WTC11 (cell line): Measurements from ENCODE around the gene GLIPR2. TPM values are rescaled to one million over a fixed set of nuclear protein-coding genes. Genes with fewer than 3 reads are reported as not detected.

ENCODE experiments used
- ATAC-seq: fragments of 200-7000 bp; cut with Tn5 transposase; 2 replicates; pipeline ENCODE4 v1.10.0; 2021; ENCODE audit warnings: mild to moderate bottlenecking, moderate library complexity
- CTCF ChIA-PET: fragments of 300-600 bp; sonication (Branson Sonifier 250); formaldehyde crosslinking; loops from one replicate; lab custom pipeline; 2021; ENCODE audit warnings: antibody characterized with exemption; lab: Charles Lee
- POLR2A ChIA-PET: fragments of 350-600 bp; sonication (Branson Sonifier 250); formaldehyde crosslinking; loops from one replicate; lab custom pipeline; 2021; ENCODE audit warnings: antibody characterized with exemption; lab: Charles Lee
- DNase-seq: peaks from one replicate; pipeline ENCODE4 v3.0.0; 2021; ENCODE audit warnings: low spot score
- H3K27ac Mint-ChIP-seq: 2 replicates; pipeline ENCODE4 v1.8.0; 2021; ENCODE audit warnings: mixed read lengths
- H3K27me3 Mint-ChIP-seq: 2 replicates; pipeline ENCODE4 v1.8.0; 2021; ENCODE audit warnings: low read depth, mild to moderate bottlenecking, moderate library complexity, mixed read lengths
- H3K36me3 Mint-ChIP-seq: 2 replicates; pipeline ENCODE4 v1.8.0; 2021; ENCODE audit warnings: mixed read lengths
- H3K4me1 Mint-ChIP-seq: 2 replicates; pipeline ENCODE4 v1.8.0; 2022; ENCODE audit warnings: mixed read lengths
- H3K4me3 Mint-ChIP-seq: 2 replicates; pipeline ENCODE4 v1.8.0; 2021; ENCODE audit warnings: mild to moderate bottlenecking, moderate library complexity, mixed read lengths
- H3K9me3 Mint-ChIP-seq: 2 replicates; pipeline ENCODE4 v1.8.0; 2021; ENCODE audit warnings: mixed read lengths
- CREM ChIP-seq: sonication (generic); formaldehyde crosslinking; IDR thresholded peaks from 2 replicates; pipeline ENCODE4 v1.8.1; 2022; ENCODE audit warnings: mild to moderate bottlenecking, missing genetic modification reagents, moderate library complexity
- EMX1 ChIP-seq: fragments of 250-450 bp; sonication (Bioruptor Pico); IDR thresholded peaks from 2 replicates; pipeline ENCODE4 v1.8.0; 2021; ENCODE audit warnings: mild to moderate bottlenecking
- JAZF1 ChIP-seq: fragments of 250-450 bp; sonication (Bioruptor Pico); IDR thresholded peaks from 2 replicates; pipeline ENCODE4 v1.9.0; 2021; ENCODE audit warnings: moderate library complexity, mild to moderate bottlenecking, inconsistent platforms
- MLX ChIP-seq: sonication (generic); formaldehyde crosslinking; IDR thresholded peaks from 2 replicates; pipeline ENCODE4 v1.8.1; 2023; ENCODE audit warnings: mild to moderate bottlenecking, missing genetic modification reagents, moderate library complexity
- SMAD3 ChIP-seq: sonication (generic); formaldehyde crosslinking; IDR thresholded peaks from 2 replicates; pipeline ENCODE4 v1.8.0; 2022; ENCODE audit warnings: missing genetic modification reagents, mild to moderate bottlenecking, borderline replicate concordance
- TEAD4 ChIP-seq: sonication (generic); formaldehyde crosslinking; IDR thresholded peaks from 2 replicates; pipeline ENCODE4 v1.8.0; 2022; ENCODE audit warnings: mild to moderate bottlenecking, missing genetic modification reagents
- ZBTB21 ChIP-seq: sonication (generic); formaldehyde crosslinking; IDR thresholded peaks from 2 replicates; pipeline ENCODE4 v1.8.1; 2023; ENCODE audit warnings: mild to moderate bottlenecking, missing genetic modification reagents, borderline replicate concordance
- ZBTB43 ChIP-seq: sonication (generic); formaldehyde crosslinking; IDR thresholded peaks from 2 replicates; pipeline ENCODE4 v1.8.1; 2023; ENCODE audit warnings: mild to moderate bottlenecking, missing genetic modification reagents
- ZNF121 ChIP-seq: sonication (generic); formaldehyde crosslinking; IDR thresholded peaks from 2 replicates; pipeline ENCODE4 v1.8.0; 2023; ENCODE audit warnings: missing genetic modification reagents
- ZNF396 ChIP-seq: fragments of 250-450 bp; sonication (Bioruptor Pico); IDR thresholded peaks from 2 replicates; pipeline ENCODE4 v1.8.0; 2021; ENCODE audit warnings: mild to moderate bottlenecking, moderate library complexity, borderline replicate concordance
- total RNA-seq: library from RNA; stranded (reverse); gene quantifications from 3 replicates; pipeline ENCODE4 v1.2.3, GENCODE V29; 2021
- TF ChIP-seq, protein P1 (sequence below): fragments of 250-450 bp; sonication (Bioruptor Pico); conservative IDR thresholded peaks from 2 replicates; pipeline ENCODE4 v1.9.0; 2021; ENCODE audit warnings: mild to moderate bottlenecking
- TF ChIP-seq, protein P2 (sequence below): sonication (generic); formaldehyde crosslinking; IDR thresholded peaks from 2 replicates; pipeline ENCODE4 v1.8.1; 2023; ENCODE audit warnings: mild to moderate bottlenecking, missing genetic modification reagents
- TF ChIP-seq, protein P3 (sequence below): sonication (generic); formaldehyde crosslinking; IDR thresholded peaks from 2 replicates; pipeline ENCODE4 v1.8.0; 2023; ENCODE audit warnings: missing genetic modification reagents
- TF ChIP-seq, protein P4 (sequence below): fragments of 250-450 bp; sonication (Bioruptor Pico); IDR thresholded peaks from 2 replicates; pipeline ENCODE4 v1.9.0; 2021; ENCODE audit warnings: mild to moderate bottlenecking

The GLIPR2 gene
- total RNA-seq, 1 experiment from 2014 or later: 3.7 TPM

DNA sequence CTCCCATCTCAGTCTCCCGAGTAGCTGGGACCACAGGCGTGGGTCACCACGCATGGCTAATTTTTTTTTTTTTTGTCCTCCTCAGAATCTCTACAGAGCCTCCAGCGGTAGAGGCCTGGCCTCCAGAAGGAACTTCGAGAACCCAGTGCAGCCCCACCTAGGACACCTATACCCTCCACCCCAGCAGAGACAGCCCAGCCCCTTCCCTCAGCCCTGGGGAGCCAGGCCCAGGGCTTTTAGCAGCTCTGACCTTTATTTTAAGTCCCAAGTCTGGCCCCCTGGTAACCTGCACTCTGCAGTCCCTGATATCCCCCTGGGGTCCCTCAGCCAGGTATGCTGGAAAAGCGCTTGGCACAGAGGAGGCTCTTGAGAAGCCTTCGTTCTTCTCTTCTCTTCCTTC is 5.2 kb downstream of the GLIPR2 start (continued):
- TF ChIP-seq, protein P1, sequence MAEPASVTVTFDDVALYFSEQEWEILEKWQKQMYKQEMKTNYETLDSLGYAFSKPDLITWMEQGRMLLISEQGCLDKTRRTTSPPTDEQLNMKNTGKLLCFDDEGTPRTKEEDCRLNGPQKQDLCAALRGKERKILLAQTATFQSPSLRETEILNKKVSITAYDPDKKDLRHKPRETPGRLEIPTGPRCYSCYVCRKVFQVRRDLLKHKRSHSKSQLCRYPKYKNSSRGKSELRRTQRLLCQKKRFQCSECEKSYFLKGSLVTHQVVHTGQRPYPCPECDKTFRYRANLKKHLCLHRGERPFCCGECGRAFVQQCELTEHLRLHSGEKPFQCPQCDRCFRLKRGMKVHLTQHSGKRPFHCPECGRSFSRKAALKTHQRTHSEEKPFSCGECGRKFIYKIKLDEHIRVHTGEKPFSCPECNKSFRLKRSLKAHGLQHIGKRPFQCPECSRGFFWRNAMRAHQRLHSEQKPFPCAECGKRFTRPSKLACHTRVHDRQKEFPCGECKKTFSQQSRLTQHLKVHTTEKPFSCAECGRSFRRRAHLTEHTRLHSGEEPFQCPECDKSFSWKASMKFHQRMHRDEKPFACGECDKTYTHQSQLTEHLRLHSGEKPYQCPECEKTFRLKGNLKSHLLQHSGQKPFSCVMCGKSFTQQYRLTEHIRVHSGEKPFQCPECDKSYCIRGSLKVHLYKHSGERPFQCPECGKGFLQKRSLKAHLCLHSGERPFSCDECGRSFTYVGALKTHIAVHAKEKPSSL (CRISPR knock-in tag): no peak
- TF ChIP-seq SMAD3: no peak

- H3K36me3 Mint-ChIP-seq: peaks cover 13% of the 10 kb centered on the region
- ATAC-seq: no peak
- peaks cover 51% of the 10 kb centered on the region for H3K27me3 Mint-ChIP-seq
- peaks cover 18% of the 10 kb centered on the region for H3K9me3 Mint-ChIP-seq
- H3K27ac Mint-ChIP-seq: no peak overlapping the region
- no peak for DNase-seq
- CTCF ChIA-PET: interaction anchor here (0.6 to 2.4 kb wide), 3 partner anchors 23 to 24 kb away, joined by 3 to 9 read pairs (median 4); no protein-coding TSS in a partner anchor
- POLR2A ChIA-PET: interaction anchor here (0.8 kb wide), 1 partner anchor 12 kb away, joined by 3 read pairs; no protein-coding TSS in a partner anchor
- no peak overlapping the region for H3K4me3 Mint-ChIP-seq
- TF ChIP-seq ZNF396 (CRISPR knock-in tag) (no peak), ZBTB21 (no peak), CREM (CRISPR knock-in tag) (no peak), ZNF121 (CRISPR knock-in tag) (no peak), TEAD4 (CRISPR knock-in tag) (no peak), JAZF1 (no peak), MLX (CRISPR knock-in tag) (no peak)
- H3K4me1 Mint-ChIP-seq: peaks cover 2% of the 10 kb centered on the region
Measured at GRCh38 chr9:36142510-36143244, 6.1 kb downstream of the GLIPR2 start.

GRCh38 chr9:36143245-36143641 is 6.7 kb downstream of the GLIPR2 start:
- TF ChIP-seq, protein P2, sequence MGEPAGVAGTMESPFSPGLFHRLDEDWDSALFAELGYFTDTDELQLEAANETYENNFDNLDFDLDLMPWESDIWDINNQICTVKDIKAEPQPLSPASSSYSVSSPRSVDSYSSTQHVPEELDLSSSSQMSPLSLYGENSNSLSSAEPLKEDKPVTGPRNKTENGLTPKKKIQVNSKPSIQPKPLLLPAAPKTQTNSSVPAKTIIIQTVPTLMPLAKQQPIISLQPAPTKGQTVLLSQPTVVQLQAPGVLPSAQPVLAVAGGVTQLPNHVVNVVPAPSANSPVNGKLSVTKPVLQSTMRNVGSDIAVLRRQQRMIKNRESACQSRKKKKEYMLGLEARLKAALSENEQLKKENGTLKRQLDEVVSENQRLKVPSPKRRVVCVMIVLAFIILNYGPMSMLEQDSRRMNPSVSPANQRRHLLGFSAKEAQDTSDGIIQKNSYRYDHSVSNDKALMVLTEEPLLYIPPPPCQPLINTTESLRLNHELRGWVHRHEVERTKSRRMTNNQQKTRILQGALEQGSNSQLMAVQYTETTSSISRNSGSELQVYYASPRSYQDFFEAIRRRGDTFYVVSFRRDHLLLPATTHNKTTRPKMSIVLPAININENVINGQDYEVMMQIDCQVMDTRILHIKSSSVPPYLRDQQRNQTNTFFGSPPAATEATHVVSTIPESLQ (CRISPR knock-in tag): no peak
- TF ChIP-seq, protein P3, sequence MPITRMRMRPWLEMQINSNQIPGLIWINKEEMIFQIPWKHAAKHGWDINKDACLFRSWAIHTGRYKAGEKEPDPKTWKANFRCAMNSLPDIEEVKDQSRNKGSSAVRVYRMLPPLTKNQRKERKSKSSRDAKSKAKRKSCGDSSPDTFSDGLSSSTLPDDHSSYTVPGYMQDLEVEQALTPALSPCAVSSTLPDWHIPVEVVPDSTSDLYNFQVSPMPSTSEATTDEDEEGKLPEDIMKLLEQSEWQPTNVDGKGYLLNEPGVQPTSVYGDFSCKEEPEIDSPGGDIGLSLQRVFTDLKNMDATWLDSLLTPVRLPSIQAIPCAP: no peak
- TF ChIP-seq, protein P4, sequence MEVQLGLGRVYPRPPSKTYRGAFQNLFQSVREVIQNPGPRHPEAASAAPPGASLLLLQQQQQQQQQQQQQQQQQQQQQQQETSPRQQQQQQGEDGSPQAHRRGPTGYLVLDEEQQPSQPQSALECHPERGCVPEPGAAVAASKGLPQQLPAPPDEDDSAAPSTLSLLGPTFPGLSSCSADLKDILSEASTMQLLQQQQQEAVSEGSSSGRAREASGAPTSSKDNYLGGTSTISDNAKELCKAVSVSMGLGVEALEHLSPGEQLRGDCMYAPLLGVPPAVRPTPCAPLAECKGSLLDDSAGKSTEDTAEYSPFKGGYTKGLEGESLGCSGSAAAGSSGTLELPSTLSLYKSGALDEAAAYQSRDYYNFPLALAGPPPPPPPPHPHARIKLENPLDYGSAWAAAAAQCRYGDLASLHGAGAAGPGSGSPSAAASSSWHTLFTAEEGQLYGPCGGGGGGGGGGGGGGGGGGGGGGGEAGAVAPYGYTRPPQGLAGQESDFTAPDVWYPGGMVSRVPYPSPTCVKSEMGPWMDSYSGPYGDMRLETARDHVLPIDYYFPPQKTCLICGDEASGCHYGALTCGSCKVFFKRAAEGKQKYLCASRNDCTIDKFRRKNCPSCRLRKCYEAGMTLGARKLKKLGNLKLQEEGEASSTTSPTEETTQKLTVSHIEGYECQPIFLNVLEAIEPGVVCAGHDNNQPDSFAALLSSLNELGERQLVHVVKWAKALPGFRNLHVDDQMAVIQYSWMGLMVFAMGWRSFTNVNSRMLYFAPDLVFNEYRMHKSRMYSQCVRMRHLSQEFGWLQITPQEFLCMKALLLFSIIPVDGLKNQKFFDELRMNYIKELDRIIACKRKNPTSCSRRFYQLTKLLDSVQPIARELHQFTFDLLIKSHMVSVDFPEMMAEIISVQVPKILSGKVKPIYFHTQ (CRISPR knock-in tag): no peak
- TF ChIP-seq ZBTB43 (CRISPR knock-in tag): no peak
- no peak for TF ChIP-seq ZBTB21
- TF ChIP-seq EMX1 (CRISPR knock-in tag): no peak
- DNase-seq (no peak), ATAC-seq (no peak)
- POLR2A ChIA-PET: no interaction called here
- Mint-ChIP-seq H3K27ac (no peak overlapping the region), H3K36me3 (peaks cover 13% of the 10 kb centered on the region), H3K27me3 (peaks cover 45% of the 10 kb centered on the region), H3K4me3 (no peak overlapping the region), H3K4me1 (no peaks in the 10 kb centered on the region; the same call in 1 of the 2 replicates), H3K9me3 (peaks cover 18% of the 10 kb centered on the region)
- CTCF ChIA-PET: interaction anchor here (1.1 to 2.4 kb wide), 2 partner anchors 22 to 24 kb away, joined by 4 to 9 read pairs; no protein-coding TSS in a partner anchor
